Measurements from ENCODE around the gene NHS. TPM values are rescaled to one million over a fixed set of nuclear protein-coding genes. Genes with fewer than 3 reads are reported as not detected.

The NHS gene
- total RNA-seq, 2 donors from 2014 or later, result under 0.01 to 1.3 TPM

- H3K27ac ChIP-seq, result no peak overlapping the region
- peaks cover 44% of the 10 kb centered on the region for H3K4me1 ChIP-seq
- no peak for TF ChIP-seq POLR2A (IDR thresholded peaks at IDR 0.05)
- TF ChIP-seq, protein P1, sequence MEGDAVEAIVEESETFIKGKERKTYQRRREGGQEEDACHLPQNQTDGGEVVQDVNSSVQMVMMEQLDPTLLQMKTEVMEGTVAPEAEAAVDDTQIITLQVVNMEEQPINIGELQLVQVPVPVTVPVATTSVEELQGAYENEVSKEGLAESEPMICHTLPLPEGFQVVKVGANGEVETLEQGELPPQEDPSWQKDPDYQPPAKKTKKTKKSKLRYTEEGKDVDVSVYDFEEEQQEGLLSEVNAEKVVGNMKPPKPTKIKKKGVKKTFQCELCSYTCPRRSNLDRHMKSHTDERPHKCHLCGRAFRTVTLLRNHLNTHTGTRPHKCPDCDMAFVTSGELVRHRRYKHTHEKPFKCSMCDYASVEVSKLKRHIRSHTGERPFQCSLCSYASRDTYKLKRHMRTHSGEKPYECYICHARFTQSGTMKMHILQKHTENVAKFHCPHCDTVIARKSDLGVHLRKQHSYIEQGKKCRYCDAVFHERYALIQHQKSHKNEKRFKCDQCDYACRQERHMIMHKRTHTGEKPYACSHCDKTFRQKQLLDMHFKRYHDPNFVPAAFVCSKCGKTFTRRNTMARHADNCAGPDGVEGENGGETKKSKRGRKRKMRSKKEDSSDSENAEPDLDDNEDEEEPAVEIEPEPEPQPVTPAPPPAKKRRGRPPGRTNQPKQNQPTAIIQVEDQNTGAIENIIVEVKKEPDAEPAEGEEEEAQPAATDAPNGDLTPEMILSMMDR (IDR thresholded peaks at IDR 0.05), result no peak
- intact Hi-C loops (cut with DNase I), result no loop called here
- WGBS, 2 donors, result 80 to 99% methylated on average over 5 to 7 of the region's 7 CpGs
- no peak overlapping the region for H3K4me3 ChIP-seq
- ATAC-seq, result no peak
- H3K9me3 ChIP-seq, result no peaks in the 10 kb centered on the region
- H3K36me3 ChIP-seq (replicated peaks in 1 of 2; ENCODE audit: insufficient read depth in 1 of 2, low read depth in 2 of 2), result no peaks in the 10 kb centered on the region
- H3K27me3 ChIP-seq, result no peaks in the 10 kb centered on the region
- DNase-seq, result no peak
Measured at GRCh38 chrX:17597327-17597726, 222.3 kb downstream of the NHS start.

DNA sequence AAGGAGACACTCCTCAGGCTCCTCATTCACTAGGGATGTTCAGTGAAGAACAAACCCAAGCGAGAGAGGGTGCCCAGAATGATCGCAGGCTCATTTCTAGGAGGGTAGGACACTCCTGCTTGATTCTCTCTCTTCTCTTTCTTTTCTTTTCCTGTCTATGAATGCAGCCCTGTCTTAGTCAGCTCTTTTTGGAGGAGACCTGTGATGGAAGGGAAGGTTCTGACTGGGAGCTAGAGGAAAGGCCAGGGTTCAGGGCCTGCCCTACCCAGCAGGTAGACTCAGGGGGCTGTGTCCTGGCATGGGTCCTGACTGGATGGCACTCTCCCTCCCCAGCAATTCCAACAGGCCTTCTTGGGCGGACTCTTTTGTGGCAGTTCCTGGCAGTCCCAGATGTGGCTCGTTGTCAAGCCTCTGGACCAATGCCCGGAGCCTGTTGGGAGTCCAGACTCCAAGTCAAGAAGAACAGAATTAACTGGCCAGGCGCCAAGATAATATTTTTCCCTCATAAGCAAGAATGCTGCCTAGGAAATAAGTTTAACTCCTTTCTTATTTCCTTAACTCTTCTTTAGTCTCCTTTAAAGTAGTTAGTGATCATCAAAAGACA, 222.9 kb downstream of the NHS start:
- no peaks in the 10 kb centered on the region for H3K9me3 ChIP-seq
- no peak overlapping the region for H3K27ac ChIP-seq
- intact Hi-C loops (cut with DNase I), result no loop called here
- no peaks in the 10 kb centered on the region for H3K27me3 ChIP-seq
- H3K4me1 ChIP-seq, result peaks cover 44% of the 10 kb centered on the region
- WGBS, 2 donors, result 29 to 38% methylated on average over 6 of the region's 6 CpGs
- no peaks in the 10 kb centered on the region for H3K36me3 ChIP-seq (replicated peaks in 1 of 2; ENCODE audit: insufficient read depth in 1 of 2, low read depth in 2 of 2)
- peak; percentile 74 for ATAC-seq
- DNase-seq, result peak; percentile 79 to 91 (median 86)
- no peak for TF ChIP-seq POLR2A (IDR thresholded peaks at IDR 0.05)
- TF ChIP-seq, protein P1 (IDR thresholded peaks at IDR 0.05), result no peak
- H3K4me3 ChIP-seq, result no peak overlapping the region

- no peaks in the 10 kb centered on the region for H3K36me3 ChIP-seq (replicated peaks in 1 of 2; ENCODE audit: insufficient read depth in 1 of 2, low read depth in 2 of 2)
- intact Hi-C loops (cut with DNase I), result no loop called here
- H3K27me3 ChIP-seq, result no peaks in the 10 kb centered on the region
- WGBS, 2 donors, result 42 to 44% methylated on average over 6 of the region's 6 CpGs
- TF ChIP-seq, protein P1 (IDR thresholded peaks at IDR 0.05), result no peak
- TF ChIP-seq POLR2A (IDR thresholded peaks at IDR 0.05), result no peak
- H3K9me3 ChIP-seq, result no peaks in the 10 kb centered on the region
- H3K4me3 ChIP-seq, result no peak overlapping the region
- H3K4me1 ChIP-seq, result peaks cover 30% of the 10 kb centered on the region
- DNase-seq, result no peak
- H3K27ac ChIP-seq, result no peak overlapping the region
- ATAC-seq, result no peak
Measured at GRCh38 chrX:17601441-17602200, 226.6 kb downstream of the NHS start.

DNA sequence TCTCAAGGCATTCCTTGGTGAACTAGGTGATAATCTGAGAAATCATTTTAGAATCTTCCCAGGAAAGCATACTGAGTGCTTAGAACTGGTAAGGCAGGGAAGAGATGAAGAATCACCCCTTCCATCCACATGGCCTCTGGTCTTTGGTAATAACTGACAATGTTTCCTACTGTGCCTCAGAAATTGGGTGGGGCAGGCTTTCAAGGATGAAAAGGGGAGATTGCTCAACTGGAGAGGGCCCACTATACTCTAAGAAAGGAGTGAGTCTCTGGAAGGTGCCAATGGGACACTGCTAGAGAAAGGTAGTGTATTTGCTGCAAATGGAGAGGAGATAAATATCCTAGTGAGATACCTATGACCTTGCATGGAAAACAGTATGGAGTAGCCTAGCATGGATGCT, 227.2 kb downstream of the NHS start:
- intact Hi-C loops (cut with DNase I), result no loop called here
- Histone ChIP-seq H3K27ac (no peak overlapping the region), H3K4me1 (peaks cover 24% of the 10 kb centered on the region), H3K36me3 (replicated peaks in 1 of 2; ENCODE audit: insufficient read depth in 1 of 2, low read depth in 2 of 2) (no peaks in the 10 kb centered on the region), H3K9me3 (no peaks in the 10 kb centered on the region), H3K27me3 (no peaks in the 10 kb centered on the region), H3K4me3 (no peak overlapping the region)
- ATAC-seq (no peak), DNase-seq (no peak)
- no peak for TF ChIP-seq POLR2A (IDR thresholded peaks at IDR 0.05)
- TF ChIP-seq, protein P1 (IDR thresholded peaks at IDR 0.05), result no peak

Measured in body of pancreas (tissue), 4 donors.